H1 (cell line): ENCODE results near the gene PCNX1. TPM values are rescaled to one million over a fixed set of nuclear protein-coding genes. Genes with fewer than 3 reads are reported as not detected.
A peak's percentile ranks its signal among the peaks of the same experiment; 100 is the strongest.

Experiments
- CTCF ChIA-PET: fragments of 300-600 bp; sonication (Branson Sonifier 250); formaldehyde crosslinking; loops from one replicate; lab custom pipeline; 2021; ENCODE audit not compliant: partially characterized antibody; lab: Charles Lee
- POLR2A ChIA-PET: fragments of 300-600 bp; sonication (Branson Sonifier 250); formaldehyde crosslinking; loops from one replicate; lab custom pipeline; 2021; ENCODE audit warnings: inconsistent platforms; ENCODE audit not compliant: partially characterized antibody; lab: Charles Lee
- DNase-seq, 2 experiments: peaks; one replicate each; pipeline versions ENCODE4 v3.0.0 to v3.0.0-alpha.2; 2010 to 2022; ENCODE audit warnings: low spot score in 2 of 2, low read depth in 1 of 2, mixed read lengths in 1 of 2
- FAIRE-seq: peaks from 2 replicates; lab custom pipeline; 2011; peaks lifted over from hg19 to GRCh38; lab: Jason Lieb, UNC
- H2AFZ ChIP-seq: 2 replicates; pipeline ENCODE4 v1.8.1; 2012; ENCODE audit warnings: low read length, inconsistent platforms
- H2AK5ac ChIP-seq: 2 replicates; pipeline ENCODE4 v1.6.1; 2013; ENCODE audit warnings: low read depth, low read length
- H2BK120ac ChIP-seq: replicated peaks from 2 replicates; pipeline ENCODE3; 2013; ENCODE audit warnings: low read depth, low read length, inconsistent platforms
- H2BK12ac ChIP-seq: 2 replicates; pipeline ENCODE4 v1.6.1; 2013; ENCODE audit warnings: low read depth, low read length
- H2BK15ac ChIP-seq: 2 replicates; pipeline ENCODE4 v1.6.1; 2013; ENCODE audit warnings: low read length
- H2BK20ac ChIP-seq: 2 replicates; pipeline ENCODE4 v1.6.1; 2013; ENCODE audit warnings: low read length
- H2BK5ac ChIP-seq: 2 replicates; pipeline ENCODE4 v1.6.1; 2013; ENCODE audit warnings: low read depth, low read length
- H3K14ac ChIP-seq: 2 replicates; pipeline ENCODE4 v1.6.1; 2013; ENCODE audit warnings: inconsistent platforms; ENCODE audit not compliant: insufficient read length
- H3K18ac ChIP-seq: 2 replicates; pipeline ENCODE4 v1.6.1; 2013; ENCODE audit warnings: low read length; ENCODE audit errors: extremely low read depth
- H3K23ac ChIP-seq: 2 replicates; pipeline ENCODE4 v1.6.1; 2013; ENCODE audit warnings: inconsistent platforms; ENCODE audit not compliant: insufficient read length
- H3K23me2 ChIP-seq: 2 replicates; pipeline ENCODE4 v1.6.1; 2013; ENCODE audit warnings: low read depth, low read length
- H3K27ac ChIP-seq: 2 replicates; pipeline ENCODE4 v1.6.1; 2011; ENCODE audit warnings: low read depth, low read length, inconsistent platforms
- H3K27me3 ChIP-seq, 4 experiments: replicated peaks in 1 of 4; 1 replicate in 1 of 4; 2 replicates in 3 of 4; pipeline versions ENCODE4 v1.6.1 to v1.8.1; 2011 to 2013; ENCODE audit warnings: low read length in 3 of 4, mild to moderate bottlenecking in 3 of 4, inconsistent platforms in 2 of 4, mixed read lengths in 2 of 4, moderate library complexity in 1 of 4; ENCODE audit not compliant: control insufficient read depth in 3 of 4, insufficient read depth in 3 of 4; ENCODE audit errors: extremely low read depth in 1 of 4
- H3K36me3 ChIP-seq, 4 experiments: 2 replicates each; pipeline versions ENCODE4 v1.6.1 to v1.8.1; 2011 to 2013; ENCODE audit warnings: mild to moderate bottlenecking in 4 of 4, low read length in 3 of 4, moderate library complexity in 2 of 4, control low read depth in 1 of 4, inconsistent platforms in 1 of 4; ENCODE audit not compliant: insufficient read depth in 4 of 4, control insufficient read depth in 2 of 4
- H3K4ac ChIP-seq: replicated peaks from 2 replicates; pipeline ENCODE3; 2013; ENCODE audit warnings: low read length, low read depth, mixed read lengths, inconsistent platforms; ENCODE audit not compliant: insufficient read length
- H3K4me1 ChIP-seq, 4 experiments: replicated peaks in 1 of 4; 1 replicate in 1 of 4; 2 replicates in 3 of 4; pipeline versions ENCODE4 v1.6.1 to v1.8.1; 2011 to 2013; ENCODE audit warnings: low read length in 3 of 4, inconsistent platforms in 2 of 4, mixed read lengths in 1 of 4; ENCODE audit not compliant: insufficient read depth in 4 of 4, control insufficient read depth in 3 of 4
- H3K4me2 ChIP-seq, 2 experiments: 2 replicates each; pipeline versions ENCODE4 v1.6.1 to v1.8.1; 2011 to 2013; ENCODE audit warnings: low read depth in 2 of 2, low read length in 2 of 2, control low read depth in 1 of 2, inconsistent platforms in 1 of 2, mild to moderate bottlenecking in 1 of 2; ENCODE audit not compliant: insufficient read depth in 1 of 2
- H3K4me3 ChIP-seq, 4 experiments: fragments of 200-600, 300-600 bp in 1 of 4; sonication (generic), shearing (Covaris generic), sonication (Bioruptor Twin) in 1 of 4; 2 replicates each; pipeline versions ENCODE4 v1.5.1 to v1.8.1; 2011 to 2016; ENCODE audit warnings: low read length in 4 of 4, low read depth in 3 of 4, control low read depth in 2 of 4, inconsistent platforms in 2 of 4, mild to moderate bottlenecking in 2 of 4, mixed read lengths in 1 of 4, moderate library complexity in 1 of 4; ENCODE audit not compliant: insufficient read depth in 2 of 4; ENCODE audit errors: extremely low read depth in 1 of 4
- H3K56ac ChIP-seq: replicated peaks from 2 replicates; pipeline ENCODE3; 2013; ENCODE audit warnings: low read depth, mild to moderate bottlenecking, mixed read lengths, low read length, inconsistent platforms; ENCODE audit not compliant: insufficient read length
- H3K79me1 ChIP-seq: 2 replicates; pipeline ENCODE4 v1.6.1; 2013; ENCODE audit warnings: low read depth, low read length, control low read depth
- H3K79me2 ChIP-seq, 2 experiments: 2 replicates each; pipeline versions ENCODE4 v1.6.1 to v1.8.1; 2012 to 2013; ENCODE audit warnings: low read length in 2 of 2, mild to moderate bottlenecking in 2 of 2, inconsistent platforms in 1 of 2; ENCODE audit not compliant: insufficient read depth in 2 of 2, control insufficient read depth in 1 of 2
- H3K9ac ChIP-seq, 4 experiments: replicated peaks in 1 of 4; 1 replicate in 1 of 4; 2 replicates in 3 of 4; pipeline versions ENCODE4 v1.6.1 to v1.8.1; 2011 to 2013; ENCODE audit warnings: low read depth in 3 of 4, low read length in 3 of 4, control low read depth in 2 of 4, mild to moderate bottlenecking in 2 of 4, moderate library complexity in 2 of 4, inconsistent platforms in 1 of 4; ENCODE audit errors: extremely low read depth in 1 of 4
- H3K9me3 ChIP-seq, 2 experiments: 2 replicates each; pipeline versions ENCODE4 v1.6.1 to v1.8.1; 2012 to 2013; ENCODE audit warnings: mild to moderate bottlenecking in 2 of 2, moderate library complexity in 2 of 2, control low read depth in 1 of 2, inconsistent platforms in 1 of 2, low read depth in 1 of 2, low read length in 1 of 2, mixed read lengths in 1 of 2; ENCODE audit not compliant: insufficient read depth in 2 of 2
- H4K20me1 ChIP-seq, 2 experiments: replicated peaks in 1 of 2; 2 replicates each; pipeline versions ENCODE3 to v1.8.1; 2011 to 2013; ENCODE audit warnings: inconsistent platforms in 2 of 2, low read length in 2 of 2, mild to moderate bottlenecking in 1 of 2; ENCODE audit not compliant: insufficient read depth in 2 of 2, control insufficient read depth in 1 of 2
- H4K5ac ChIP-seq: 2 replicates; pipeline ENCODE4 v1.6.1; 2013; ENCODE audit warnings: low read length, low read depth, mixed read lengths, inconsistent platforms; ENCODE audit not compliant: insufficient read length
- H4K8ac ChIP-seq: 2 replicates; pipeline ENCODE4 v1.8.0; 2013; ENCODE audit warnings: mild to moderate bottlenecking, moderate library complexity, low read length, inconsistent platforms; ENCODE audit not compliant: insufficient read depth; ENCODE audit errors: extremely low read depth
- H4K91ac ChIP-seq: replicated peaks from 2 replicates; pipeline ENCODE3; 2013; ENCODE audit warnings: low read length, mixed read lengths, inconsistent platforms; ENCODE audit not compliant: insufficient read length
- EP300 ChIP-seq, 2 experiments: IDR thresholded peaks; 1 replicate in 1 of 2; 2 replicates in 1 of 2; pipeline ENCODE4 v1.6.1; 2011 to 2012; ENCODE audit warnings: low read depth in 2 of 2, low read length in 2 of 2, mild to moderate bottlenecking in 2 of 2, borderline replicate concordance in 1 of 2, inconsistent platforms in 1 of 2, moderate library complexity in 1 of 2
- JUND ChIP-seq: IDR thresholded peaks from 2 replicates; pipeline ENCODE4 v1.6.1; 2011; ENCODE audit warnings: mild to moderate bottlenecking, improper control_type of control experiment, low read length
- MAFK ChIP-seq: IDR thresholded peaks from 2 replicates; pipeline ENCODE4 v1.6.1; 2012; ENCODE audit warnings: low read depth, mild to moderate bottlenecking, improper control_type of control experiment, low read length
- POLR2AphosphoS5 ChIP-seq: IDR thresholded peaks from 2 replicates; pipeline ENCODE4 v1.6.1; 2011; ENCODE audit warnings: low read depth, low read length
- RAD21 ChIP-seq, 2 experiments: IDR thresholded peaks in 1 of 2; conservative IDR thresholded peaks in 1 of 2; 2 replicates each; pipeline ENCODE4 v1.6.1; 2011; ENCODE audit warnings: low read depth in 2 of 2, low read length in 2 of 2, improper control_type of control experiment in 1 of 2, inconsistent platforms in 1 of 2, mild to moderate bottlenecking in 1 of 2, moderate library complexity in 1 of 2
- RNF2 ChIP-seq: fragments of 200-900, 300-1000 bp; sonication (generic); IDR thresholded peaks from 2 replicates; pipeline ENCODE4 v1.7.1; 2016; ENCODE audit warnings: borderline replicate concordance, low read depth, mild to moderate bottlenecking, antibody characterized with exemption, low read length; ENCODE audit not compliant: poor library complexity, severe bottlenecking; ENCODE audit errors: missing control alignments
- RXRA ChIP-seq: IDR thresholded peaks from 2 replicates; pipeline ENCODE4 v1.6.1; 2011; ENCODE audit warnings: low read depth, mild to moderate bottlenecking, low read length, moderate library complexity; ENCODE audit not compliant: insufficient read depth
- SP1 ChIP-seq: IDR thresholded peaks from 2 replicates; pipeline ENCODE4 v1.6.1; 2011; ENCODE audit warnings: low read depth, low read length
- ZNF274 ChIP-seq: IDR thresholded peaks from 2 replicates; pipeline ENCODE4 v1.7.0; 2012; ENCODE audit warnings: low read length, borderline replicate concordance; ENCODE audit errors: extremely low read depth
- WGBS, 2 experiments: shearing (Covaris generic) in 1 of 2; methylation state at CpG; one replicate each; pipeline versions ENCODE4 v1.1.6 to v1.1.7; 2013 to 2015; ENCODE audit warnings: low lambda C conversion rate in 2 of 2, mixed read lengths in 2 of 2, inconsistent platforms in 1 of 2, low coverage in 1 of 2, missing lambda C conversion rate in 1 of 2; ENCODE audit not compliant: insufficient replicate concordance in 2 of 2, insufficient coverage in 1 of 2, insufficient read length in 1 of 2; ENCODE audit errors: extremely low coverage in 1 of 2, missing lambda C conversion rate in 1 of 2; 5-methylcytosine and 5-hydroxymethylcytosine counted together
- polyA plus RNA-seq, 7 experiments: library from polyadenylated mRNA; depleted of rRNA in 3 of 7; stranded (reverse) in 5 of 7; unstranded in 2 of 7; fragments of >200 nt in 5 of 7; fragments of 200-250 nt in 2 of 7; gene quantifications; 1 replicate in 5 of 7; 2 replicates in 1 of 7; 4 replicates in 1 of 7; pipeline versions ENCODE4 v1.2.1 to v1.2.3, GENCODE V29; 2011 to 2013; ENCODE audit warnings: missing spikeins in 2 of 7, mixed read lengths in 2 of 7
- total RNA-seq: library from RNA; stranded (reverse); fragmentation: NEBNext Ultra II Directional; extraction: Animal tissue kit (Norgen Biotek cat#: 25700); gene quantifications from 2 replicates; pipeline ENCODE4 v1.2.1, GENCODE V29; 2021
- TF ChIP-seq, protein P1 (sequence below): IDR thresholded peaks from 2 replicates; pipeline ENCODE4 v1.6.1; 2011; ENCODE audit warnings: low read length, improper control_type of control experiment

The PCNX1 gene
- total and polyA plus RNA-seq, 2 of the 8 experiments (the other 6 are each of a cell fraction or from before 2014, with no cell fraction given): 37.7 to 53.2 TPM

DNA sequence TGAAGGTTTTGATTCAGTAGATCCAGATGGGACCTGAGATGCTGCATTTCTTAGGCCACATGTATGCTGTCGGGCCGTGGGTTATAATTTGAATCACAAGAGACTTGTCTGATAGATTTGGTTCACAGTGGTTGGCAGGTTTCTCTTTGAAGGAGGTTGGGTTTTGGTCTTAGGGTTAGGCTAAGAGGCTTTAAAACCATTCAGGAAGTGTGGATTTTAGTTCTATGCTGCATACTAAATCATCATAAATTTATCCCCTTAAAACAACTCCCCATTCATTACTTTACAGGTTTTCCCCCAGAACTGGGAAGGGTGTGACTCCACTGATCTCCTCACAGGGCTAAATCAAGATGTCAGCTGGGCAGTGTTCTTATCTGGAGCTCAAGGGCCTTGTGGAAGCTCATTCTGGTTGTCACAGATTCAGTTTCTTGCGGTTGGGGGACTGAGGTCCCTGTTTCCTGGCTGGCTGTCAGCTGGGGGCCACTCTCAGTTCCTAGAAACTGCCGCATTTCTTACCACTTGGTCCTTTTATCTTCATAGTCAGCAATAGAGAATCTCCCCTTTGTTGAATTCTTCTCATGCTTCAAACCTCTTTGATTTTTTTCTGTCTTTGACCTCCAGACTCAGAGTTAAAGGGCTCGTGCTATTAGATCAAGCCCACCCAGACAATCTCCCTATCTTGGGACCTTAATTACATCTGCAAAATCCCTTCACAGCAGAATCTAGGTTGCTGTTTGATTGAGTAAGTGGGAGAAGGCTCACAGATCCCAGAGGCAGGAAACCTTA lies 20.6 kb upstream of the PCNX1 start:
- CTCF ChIA-PET: interaction anchor here (1.0 to 4.1 kb wide), 9 partner anchors 8 to 86 kb away, joined by 3 to 18 read pairs (median 7); partner anchors contain the start of gene PCNX1
- no peak for FAIRE-seq
- TF ChIP-seq EP300 (IDR thresholded peaks at IDR 0.05; ENCODE audit: borderline replicate concordance in 1 of 2, low read depth in 2 of 2, low read length in 2 of 2): no peak
- no peak for TF ChIP-seq RXRA
- TF ChIP-seq RAD21 (IDR thresholded peaks at IDR 0.05 in 1 of 2, conservative IDR thresholded peaks at IDR 0.05 in 1 of 2; ENCODE audit: low read depth in 2 of 2, low read length in 2 of 2): no peak
- no peak for TF ChIP-seq ZNF274
- TF ChIP-seq SP1: no peak
- no peak for TF ChIP-seq JUND
- TF ChIP-seq MAFK: no peak
- TF ChIP-seq POLR2AphosphoS5: no peak
- TF ChIP-seq, protein P1, sequence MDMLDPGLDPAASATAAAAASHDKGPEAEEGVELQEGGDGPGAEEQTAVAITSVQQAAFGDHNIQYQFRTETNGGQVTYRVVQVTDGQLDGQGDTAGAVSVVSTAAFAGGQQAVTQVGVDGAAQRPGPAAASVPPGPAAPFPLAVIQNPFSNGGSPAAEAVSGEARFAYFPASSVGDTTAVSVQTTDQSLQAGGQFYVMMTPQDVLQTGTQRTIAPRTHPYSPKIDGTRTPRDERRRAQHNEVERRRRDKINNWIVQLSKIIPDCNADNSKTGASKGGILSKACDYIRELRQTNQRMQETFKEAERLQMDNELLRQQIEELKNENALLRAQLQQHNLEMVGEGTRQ: no peak
- TF ChIP-seq RNF2: no peak

More for the DNA sequence above, 20.6 kb upstream of the PCNX1 start:
- Histone ChIP-seq H3K79me2 (no peaks in the 10 kb centered on the region), H3K79me1 (no peaks in the 10 kb centered on the region), H3K4me2 (no peak overlapping the region), H2AK5ac (no peak overlapping the region), H3K56ac (no peak overlapping the region), H3K18ac (no peak overlapping the region), H2BK15ac (no peak overlapping the region), H3K36me3 (no peaks in the 10 kb centered on the region), H2BK12ac (no peak overlapping the region), H3K4ac (no peak overlapping the region), H2BK120ac (no peak overlapping the region), H3K4me3 (no peak overlapping the region), H3K9me3 (no peaks in the 10 kb centered on the region), H3K9ac (no peak overlapping the region), H4K8ac (no peak overlapping the region), H2BK5ac (no peak overlapping the region), H3K23ac (no peak overlapping the region), H4K91ac (no peak overlapping the region), H4K20me1 (no peaks in the 10 kb centered on the region), H3K27me3 (no peaks in the 10 kb centered on the region), H3K23me2 (no peaks in the 10 kb centered on the region; the same call in 1 of the 2 replicates), H2AFZ (peak overlapping the region; percentile 35; the same call in 1 of the 2 replicates), H3K14ac (no peak overlapping the region), H4K5ac (no peak overlapping the region), H3K4me1 (peaks cover 0 to 7% (median 3%) of the 10 kb centered on the region in 4 experiments; a peak in 4 of 7 replicates), H3K27ac (no peak overlapping the region), H2BK20ac (no peak overlapping the region)
- no peak for DNase-seq
- 86% methylated on average over 5 of the region's 5 CpGs; no CpG with 5 or more reads in 1 of the 2 experiments for WGBS, 2 experiments
- POLR2A ChIA-PET: no interaction called here
